K562 (cell line): ENCODE results near the gene ARID5B.

Source experiments
- CBX5 ChIP-seq: IDR thresholded peaks from 2 replicates; pipeline ENCODE4 v1.6.1; 2014; ENCODE audit warnings: low read depth, borderline replicate concordance
- EP300 ChIP-seq: IDR thresholded peaks from 2 replicates; pipeline ENCODE4 v1.6.1; 2012; ENCODE audit warnings: low read length, improper control_type of control experiment
- HDAC8 ChIP-seq: fragments of 450-650 bp; IDR thresholded peaks from 2 replicates; pipeline ENCODE4 v1.6.1; 2016; ENCODE audit warnings: mild to moderate bottlenecking, missing genetic modification characterization, moderate library complexity, missing compliant biosample characterization
- MAZ ChIP-seq, 2 experiments: fragments of 450-650 bp in 1 of 2; sonication (generic) in 1 of 2; formaldehyde crosslinking; IDR thresholded peaks in 1 of 2; conservative IDR thresholded peaks in 1 of 2; 2 replicates each; pipeline versions ENCODE4 v1.4.0 to v1.5.0; 2020; ENCODE audit warnings: mild to moderate bottlenecking in 1 of 2, missing genetic modification reagents in 1 of 2
- MCM5 ChIP-seq: fragments of 450-650 bp; IDR thresholded peaks from 2 replicates; pipeline ENCODE4 v1.6.1; 2016; ENCODE audit warnings: low read depth
- POLR2A ChIP-seq: fragments of 450-650 bp; conservative IDR thresholded peaks from 2 replicates; pipeline ENCODE4 v1.6.1; 2016
- SP1 ChIP-seq: sonication (generic); formaldehyde crosslinking; IDR thresholded peaks from 2 replicates; pipeline ENCODE4 v1.8.1; 2022; ENCODE audit warnings: mild to moderate bottlenecking, missing genetic modification reagents
- SREBF1 ChIP-seq: fragments of 150-350 bp; IDR thresholded peaks from 2 replicates; pipeline ENCODE4 v1.6.1; 2014; ENCODE audit warnings: antibody characterized with exemption, low read depth, low read length, borderline replicate concordance
- TEAD1 ChIP-seq, 2 experiments: fragments of 450-650 bp in 1 of 2; sonication (generic) in 1 of 2; formaldehyde crosslinking; IDR thresholded peaks; 2 replicates each; pipeline versions ENCODE4 v1.4.0 to v1.8.0; 2020 to 2022; ENCODE audit warnings: mild to moderate bottlenecking in 2 of 2, missing genetic modification reagents in 1 of 2
- TEAD4 ChIP-seq, 2 experiments: sonication (generic) in 1 of 2; formaldehyde crosslinking in 1 of 2; IDR thresholded peaks; 2 replicates each; pipeline versions ENCODE4 v1.6.1 to v1.8.0; 2012 to 2022; ENCODE audit warnings: borderline replicate concordance in 1 of 2, inconsistent platforms in 1 of 2, low read length in 1 of 2, mild to moderate bottlenecking in 1 of 2, missing genetic modification reagents in 1 of 2
- ZSCAN29 ChIP-seq: fragments of 450-650 bp; IDR thresholded peaks from 2 replicates; pipeline ENCODE4 v1.6.1; 2017
- TF ChIP-seq, protein P1 (sequence below): IDR thresholded peaks from 2 replicates; pipeline ENCODE4 v1.6.1; 2016; ENCODE audit warnings: missing genetic modification characterization, missing compliant biosample characterization

DNA sequence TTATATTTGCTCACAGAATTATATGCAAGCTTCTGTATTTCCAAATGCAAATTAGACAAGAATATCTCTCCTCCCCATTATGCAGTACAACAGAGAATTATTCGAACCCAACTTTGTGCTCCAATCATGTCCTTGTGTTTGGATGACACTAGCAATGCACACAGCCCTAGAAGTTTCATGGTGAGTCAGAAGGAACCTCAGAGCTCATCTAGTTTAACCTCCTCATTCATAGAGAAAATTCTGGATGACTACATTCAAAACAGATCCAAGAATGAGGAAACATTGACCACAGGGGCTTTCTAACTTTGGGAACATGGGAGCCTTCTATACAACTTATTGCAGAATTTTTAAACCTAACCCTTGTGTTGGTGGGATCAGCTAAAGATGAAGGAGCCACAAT, 12.8 kb upstream of the ARID5B start:
- TF ChIP-seq, protein P1, sequence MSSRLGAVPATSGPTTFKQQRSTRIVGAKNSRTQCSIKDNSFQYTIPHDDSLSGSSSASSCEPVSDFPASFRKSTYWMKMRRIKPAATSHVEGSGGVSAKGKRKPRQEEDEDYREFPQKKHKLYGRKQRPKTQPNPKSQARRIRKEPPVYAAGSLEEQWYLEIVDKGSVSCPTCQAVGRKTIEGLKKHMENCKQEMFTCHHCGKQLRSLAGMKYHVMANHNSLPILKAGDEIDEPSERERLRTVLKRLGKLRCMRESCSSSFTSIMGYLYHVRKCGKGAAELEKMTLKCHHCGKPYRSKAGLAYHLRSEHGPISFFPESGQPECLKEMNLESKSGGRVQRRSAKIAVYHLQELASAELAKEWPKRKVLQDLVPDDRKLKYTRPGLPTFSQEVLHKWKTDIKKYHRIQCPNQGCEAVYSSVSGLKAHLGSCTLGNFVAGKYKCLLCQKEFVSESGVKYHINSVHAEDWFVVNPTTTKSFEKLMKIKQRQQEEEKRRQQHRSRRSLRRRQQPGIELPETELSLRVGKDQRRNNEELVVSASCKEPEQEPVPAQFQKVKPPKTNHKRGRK (tag) = no peak
- TF ChIP-seq SP1 (CRISPR knock-in tag) (no peak), MAZ (CRISPR knock-in tag; conservative IDR thresholded peaks at IDR 0.05 in 1 of 2, IDR thresholded peaks at IDR 0.05 in 1 of 2) (no peak), TEAD1 (CRISPR knock-in tag; IDR thresholded peaks at IDR 0.05) (no peak), ZSCAN29 (no peak), POLR2A (no peak), HDAC8 (tag) (no peak), TEAD4 (IDR thresholded peaks at IDR 0.05; ENCODE audit: low read length) (no peak), TEAD4 (CRISPR knock-in tag; IDR thresholded peaks at IDR 0.05; ENCODE audit: borderline replicate concordance) (no peak), MCM5 (no peak), CBX5 (no peak), SREBF1 (no peak), EP300 (no peak)
